ENCODE results near the gene AUTS2. TPM values are rescaled to one million over a fixed set of nuclear protein-coding genes. Genes with fewer than 3 reads are reported as not detected.
A peak's percentile ranks its signal among the peaks of the same experiment; 100 is the strongest.

Gene AUTS2
- polyA plus RNA-seq, 1 donor from 2014 or later: 97.3 TPM

- Histone ChIP-seq H3K79me2 (replicated peaks; ENCODE audit: insufficient read depth, low read length) (no peaks in the 10 kb centered on the region), H3K4me2 (ENCODE audit: low read length) (peak overlapping the region; percentile 54), H4K20me1 (ENCODE audit: insufficient read depth) (no peaks in the 10 kb centered on the region), H3K9me2 (ENCODE audit: insufficient read depth, low read length) (no peaks in the 10 kb centered on the region), H3K36me3 (ENCODE audit: insufficient read depth, low read length) (no peaks in the 10 kb centered on the region), H3F3A (ENCODE audit: insufficient read depth, low read length, poor library complexity, severe bottlenecking) (no peaks in the 10 kb centered on the region), H3K4me3 (ENCODE audit: low read length) (peak overlapping the region; percentile 30), H3K9me3 (ENCODE audit: low read length) (no peaks in the 10 kb centered on the region), H3K27ac (ENCODE audit: low read length) (peak overlapping the region; percentile 80), H3K9ac (ENCODE audit: low read length) (peak overlapping the region; percentile 44), H2AFZ (ENCODE audit: low read depth, low read length) (no peak overlapping the region), H3K27me3 (ENCODE audit: insufficient read depth, low read depth, low read length) (no peaks in the 10 kb centered on the region)
- peak; percentile 16 for TF ChIP-seq SMC3 (conservative IDR thresholded peaks at IDR 0.05; ENCODE audit: poor library complexity)
- TF ChIP-seq EP300 (conservative IDR thresholded peaks at IDR 0.05; ENCODE audit: poor library complexity, severe bottlenecking): peak; percentile 97
- TF ChIP-seq RAD21 (conservative IDR thresholded peaks at IDR 0.05): no peak
- TF ChIP-seq POLR2AphosphoS5 (IDR thresholded peaks at IDR 0.05): peak; percentile 93
Measured at GRCh38 chr7:70504254-70504653, 906.0 kb downstream of the AUTS2 start.

DNA sequence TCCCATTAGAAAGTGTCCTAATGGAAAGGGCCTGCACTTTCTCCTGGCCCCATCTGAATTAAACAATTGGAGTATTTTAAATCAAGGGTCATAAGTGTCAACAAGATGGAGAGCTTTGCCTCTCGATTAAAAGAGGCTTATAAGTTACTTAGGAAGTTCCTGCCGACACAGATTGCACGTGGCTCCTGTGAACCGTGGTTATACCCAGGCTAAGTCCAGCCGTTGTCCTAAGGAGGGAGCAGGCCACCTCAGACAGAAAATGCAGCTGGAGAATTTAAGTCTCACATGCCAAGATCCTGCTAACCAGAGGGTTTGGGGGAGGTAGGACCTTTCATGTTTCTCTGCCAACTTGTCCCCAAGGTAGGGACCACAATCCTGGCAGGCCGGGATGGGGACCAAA, 907.2 kb downstream of the AUTS2 start:
- Histone ChIP-seq H3K27ac (ENCODE audit: low read length) (peak overlapping the region; percentile 80), H3K4me3 (ENCODE audit: low read length) (no peak overlapping the region), H4K20me1 (ENCODE audit: insufficient read depth) (no peaks in the 10 kb centered on the region), H3K9me3 (ENCODE audit: low read length) (no peaks in the 10 kb centered on the region), H3K9me2 (ENCODE audit: insufficient read depth, low read length) (no peaks in the 10 kb centered on the region), H2AFZ (ENCODE audit: low read depth, low read length) (no peak overlapping the region), H3K36me3 (ENCODE audit: insufficient read depth, low read length) (no peaks in the 10 kb centered on the region), H3F3A (ENCODE audit: insufficient read depth, low read length, poor library complexity, severe bottlenecking) (no peaks in the 10 kb centered on the region), H3K79me2 (replicated peaks; ENCODE audit: insufficient read depth, low read length) (no peaks in the 10 kb centered on the region), H3K27me3 (ENCODE audit: insufficient read depth, low read depth, low read length) (no peaks in the 10 kb centered on the region), H3K4me2 (ENCODE audit: low read length) (no peak overlapping the region), H3K9ac (ENCODE audit: low read length) (no peak overlapping the region)
- TF ChIP-seq MXI1 (conservative IDR thresholded peaks at IDR 0.05; ENCODE audit: poor library complexity, severe bottlenecking) (no peak), TAF1 (IDR thresholded peaks at IDR 0.05; ENCODE audit: low read depth) (no peak), SMC3 (conservative IDR thresholded peaks at IDR 0.05; ENCODE audit: poor library complexity) (no peak), POLR2AphosphoS5 (IDR thresholded peaks at IDR 0.05) (no peak), EZH2 (IDR thresholded peaks at IDR 0.05; ENCODE audit: borderline replicate concordance, insufficient read depth, low read length, poor library complexity, severe bottlenecking) (no peak), EP300 (conservative IDR thresholded peaks at IDR 0.05; ENCODE audit: poor library complexity, severe bottlenecking) (no peak)

GRCh38 chr7:70505886-70506285, 907.6 kb downstream of the AUTS2 start:
- no peak overlapping the region for H3K4me3 ChIP-seq (ENCODE audit: low read length)
- peak overlapping the region; percentile 80 for H3K27ac ChIP-seq (ENCODE audit: low read length)
- no peak overlapping the region for H2AFZ ChIP-seq (ENCODE audit: low read depth, low read length)
- H3K27me3 ChIP-seq (ENCODE audit: insufficient read depth, low read depth, low read length): no peaks in the 10 kb centered on the region
- no peaks in the 10 kb centered on the region for H3K9me2 ChIP-seq (ENCODE audit: insufficient read depth, low read length)
- TF ChIP-seq RAD21 (conservative IDR thresholded peaks at IDR 0.05) (no peak), CTCF (IDR thresholded peaks at IDR 0.05; ENCODE audit: poor library complexity, severe bottlenecking) (no peak), POLR2AphosphoS5 (IDR thresholded peaks at IDR 0.05) (no peak)
- H3K4me2 ChIP-seq (ENCODE audit: low read length): no peak overlapping the region
- no peaks in the 10 kb centered on the region for H3K79me2 ChIP-seq (replicated peaks; ENCODE audit: insufficient read depth, low read length)
- H4K20me1 ChIP-seq (ENCODE audit: insufficient read depth): no peaks in the 10 kb centered on the region
- H3F3A ChIP-seq (ENCODE audit: insufficient read depth, low read length, poor library complexity, severe bottlenecking): no peaks in the 10 kb centered on the region
- H3K9me3 ChIP-seq (ENCODE audit: low read length): no peaks in the 10 kb centered on the region
- H3K9ac ChIP-seq (ENCODE audit: low read length): no peak overlapping the region
- H3K36me3 ChIP-seq (ENCODE audit: insufficient read depth, low read length): no peaks in the 10 kb centered on the region

DNA sequence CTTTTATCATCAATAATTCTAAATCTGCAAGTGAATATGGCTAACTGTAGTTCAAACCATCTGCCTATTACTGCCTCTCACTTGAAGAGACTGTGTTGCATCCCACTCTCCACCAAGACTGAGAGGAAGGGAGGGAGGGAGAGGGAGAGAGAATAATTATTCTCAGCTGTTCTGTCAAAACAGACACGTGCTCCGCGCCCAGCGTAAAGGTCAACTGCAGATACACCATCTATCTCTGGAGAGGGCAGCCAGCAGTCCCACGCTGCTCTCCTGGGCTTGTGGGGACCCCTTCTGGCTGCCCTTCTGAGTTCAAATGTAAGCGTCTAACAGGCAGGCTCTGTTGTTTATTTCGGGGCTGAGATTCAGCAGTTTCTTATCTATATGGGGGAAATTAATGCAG, 908.2 kb downstream of the AUTS2 start:
- H3K4me3 ChIP-seq (ENCODE audit: low read length): no peak overlapping the region
- H3K79me2 ChIP-seq (replicated peaks; ENCODE audit: insufficient read depth, low read length): no peaks in the 10 kb centered on the region
- no peak overlapping the region for H2AFZ ChIP-seq (ENCODE audit: low read depth, low read length)
- H3F3A ChIP-seq (ENCODE audit: insufficient read depth, low read length, poor library complexity, severe bottlenecking): no peaks in the 10 kb centered on the region
- TF ChIP-seq, protein P1, sequence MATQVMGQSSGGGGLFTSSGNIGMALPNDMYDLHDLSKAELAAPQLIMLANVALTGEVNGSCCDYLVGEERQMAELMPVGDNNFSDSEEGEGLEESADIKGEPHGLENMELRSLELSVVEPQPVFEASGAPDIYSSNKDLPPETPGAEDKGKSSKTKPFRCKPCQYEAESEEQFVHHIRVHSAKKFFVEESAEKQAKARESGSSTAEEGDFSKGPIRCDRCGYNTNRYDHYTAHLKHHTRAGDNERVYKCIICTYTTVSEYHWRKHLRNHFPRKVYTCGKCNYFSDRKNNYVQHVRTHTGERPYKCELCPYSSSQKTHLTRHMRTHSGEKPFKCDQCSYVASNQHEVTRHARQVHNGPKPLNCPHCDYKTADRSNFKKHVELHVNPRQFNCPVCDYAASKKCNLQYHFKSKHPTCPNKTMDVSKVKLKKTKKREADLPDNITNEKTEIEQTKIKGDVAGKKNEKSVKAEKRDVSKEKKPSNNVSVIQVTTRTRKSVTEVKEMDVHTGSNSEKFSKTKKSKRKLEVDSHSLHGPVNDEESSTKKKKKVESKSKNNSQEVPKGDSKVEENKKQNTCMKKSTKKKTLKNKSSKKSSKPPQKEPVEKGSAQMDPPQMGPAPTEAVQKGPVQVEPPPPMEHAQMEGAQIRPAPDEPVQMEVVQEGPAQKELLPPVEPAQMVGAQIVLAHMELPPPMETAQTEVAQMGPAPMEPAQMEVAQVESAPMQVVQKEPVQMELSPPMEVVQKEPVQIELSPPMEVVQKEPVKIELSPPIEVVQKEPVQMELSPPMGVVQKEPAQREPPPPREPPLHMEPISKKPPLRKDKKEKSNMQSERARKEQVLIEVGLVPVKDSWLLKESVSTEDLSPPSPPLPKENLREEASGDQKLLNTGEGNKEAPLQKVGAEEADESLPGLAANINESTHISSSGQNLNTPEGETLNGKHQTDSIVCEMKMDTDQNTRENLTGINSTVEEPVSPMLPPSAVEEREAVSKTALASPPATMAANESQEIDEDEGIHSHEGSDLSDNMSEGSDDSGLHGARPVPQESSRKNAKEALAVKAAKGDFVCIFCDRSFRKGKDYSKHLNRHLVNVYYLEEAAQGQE (IDR thresholded peaks at IDR 0.05; ENCODE audit: borderline replicate concordance): no peak
- TF ChIP-seq SMC3 (conservative IDR thresholded peaks at IDR 0.05; ENCODE audit: poor library complexity) (peak; percentile 47), RAD21 (conservative IDR thresholded peaks at IDR 0.05) (peak; percentile 62), POLR2AphosphoS5 (IDR thresholded peaks at IDR 0.05) (no peak), CTCF (IDR thresholded peaks at IDR 0.05; ENCODE audit: poor library complexity, severe bottlenecking) (peak; percentile 51)
- no peaks in the 10 kb centered on the region for H3K27me3 ChIP-seq (ENCODE audit: insufficient read depth, low read depth, low read length)
- H3K27ac ChIP-seq (ENCODE audit: low read length): no peak overlapping the region
- H3K4me2 ChIP-seq (ENCODE audit: low read length): no peak overlapping the region
- H3K9me2 ChIP-seq (ENCODE audit: insufficient read depth, low read length): no peaks in the 10 kb centered on the region
- H3K9ac ChIP-seq (ENCODE audit: low read length): no peak overlapping the region
- no peaks in the 10 kb centered on the region for H3K9me3 ChIP-seq (ENCODE audit: low read length)
- no peaks in the 10 kb centered on the region for H4K20me1 ChIP-seq (ENCODE audit: insufficient read depth)
- H3K36me3 ChIP-seq (ENCODE audit: insufficient read depth, low read length): no peaks in the 10 kb centered on the region
